Activated naive CD4-positive, alpha-beta T cell treated with anti-CD3 and anti-CD28 coated beads, Interleukin-2, amount 50 U/mL, for 24 hours (primary cell): ENCODE data around the gene TUBA4B.
"Not testable (repeated sequence)": the region's sequence is repeated elsewhere in the genome, so short reads cannot be mapped to it uniquely, and the experiment has no call there.

Experiments
- H3K27ac Mint-ChIP-seq: one replicate; pipeline ENCODE4 v1.8.0; 2021; ENCODE audit warnings: mild to moderate bottlenecking, mixed read lengths
- H3K27me3 Mint-ChIP-seq: one replicate; pipeline ENCODE4 v1.8.0; 2021; ENCODE audit warnings: mixed read lengths
- H3K36me3 Mint-ChIP-seq: one replicate; pipeline ENCODE4 v1.8.0; 2021; ENCODE audit warnings: mixed read lengths
- H3K4me1 Mint-ChIP-seq: one replicate; pipeline ENCODE4 v1.8.0; 2021; ENCODE audit warnings: mixed read lengths
- H3K4me3 Mint-ChIP-seq: one replicate; pipeline ENCODE4 v1.8.0; 2021; ENCODE audit warnings: mild to moderate bottlenecking, mixed read lengths
- H3K9me3 Mint-ChIP-seq: one replicate; pipeline ENCODE4 v1.8.0; 2021; ENCODE audit warnings: mixed read lengths

The TUBA4B gene

GRCh38 chr2:219299372-219299760, 46.3 kb downstream of the TUBA4B start:
- H3K36me3 Mint-ChIP-seq: no peaks in the 10 kb centered on the region
- no peak overlapping the region for H3K4me3 Mint-ChIP-seq
- no peak overlapping the region for H3K27ac Mint-ChIP-seq
- no peaks in the 10 kb centered on the region for H3K9me3 Mint-ChIP-seq
- H3K4me1 Mint-ChIP-seq: peaks cover 24% of the 10 kb centered on the region
- H3K27me3 Mint-ChIP-seq: peaks cover 6% of the 10 kb centered on the region

GRCh38 chr2:219300022-219300421, 47.0 kb downstream of the TUBA4B start:
- Mint-ChIP-seq H3K36me3 (no peaks in the 10 kb centered on the region), H3K9me3 (no peaks in the 10 kb centered on the region), H3K27me3 (peaks cover 6% of the 10 kb centered on the region), H3K4me1 (peaks cover 22% of the 10 kb centered on the region), H3K4me3 (no peak overlapping the region), H3K27ac (no peak overlapping the region)

- no peaks in the 10 kb centered on the region for H3K36me3 Mint-ChIP-seq
- H3K27ac Mint-ChIP-seq: no peak overlapping the region
- peaks cover 3% of the 10 kb centered on the region for H3K4me1 Mint-ChIP-seq
- H3K27me3 Mint-ChIP-seq: peaks cover 17% of the 10 kb centered on the region
- no peak overlapping the region for H3K4me3 Mint-ChIP-seq
- H3K9me3 Mint-ChIP-seq: no peaks in the 10 kb centered on the region
Observed at GRCh38 chr2:219302412-219302968, 49.4 kb downstream of the TUBA4B start.

- Mint-ChIP-seq H3K27ac (no peak overlapping the region), H3K4me3 (no peak overlapping the region), H3K9me3 (no peaks in the 10 kb centered on the region), H3K27me3 (peaks cover 24% of the 10 kb centered on the region), H3K36me3 (no peaks in the 10 kb centered on the region), H3K4me1 (no peaks in the 10 kb centered on the region)
Observed at GRCh38 chr2:219304223-219304622, 51.2 kb downstream of the TUBA4B start.

GRCh38 chr2:219306047-219306446, 53.0 kb downstream of the TUBA4B start:
- H3K4me3 Mint-ChIP-seq: no peak overlapping the region
- no peaks in the 10 kb centered on the region for H3K9me3 Mint-ChIP-seq
- peaks cover 2% of the 10 kb centered on the region for H3K36me3 Mint-ChIP-seq
- no peak overlapping the region for H3K27ac Mint-ChIP-seq
- H3K27me3 Mint-ChIP-seq: peaks cover 33% of the 10 kb centered on the region
- no peaks in the 10 kb centered on the region for H3K4me1 Mint-ChIP-seq

- peaks cover 2% of the 10 kb centered on the region for H3K36me3 Mint-ChIP-seq
- peaks cover 34% of the 10 kb centered on the region for H3K27me3 Mint-ChIP-seq
- H3K4me1 Mint-ChIP-seq: no peaks in the 10 kb centered on the region
- H3K9me3 Mint-ChIP-seq: no peaks in the 10 kb centered on the region
- no peak overlapping the region for H3K4me3 Mint-ChIP-seq
- H3K27ac Mint-ChIP-seq: no peak overlapping the region
Observed at GRCh38 chr2:219308142-219309101, 55.4 kb downstream of the TUBA4B start.

GRCh38 chr2:219309278-219309677, 56.2 kb downstream of the TUBA4B start, which contains the start of gene PTPRN:
Gene PTPRN (minus strand): TSS chr2:219309401. CDS start chr2:219309332, 69 bp downstream.
- Mint-ChIP-seq H3K36me3 (peaks cover 2% of the 10 kb centered on the region), H3K4me1 (no peaks in the 10 kb centered on the region), H3K4me3 (no peak within 1 kb of the TSS), H3K27me3 (peaks cover 36% of the 10 kb centered on the region), H3K27ac (no peak within 1 kb of the TSS), H3K9me3 (no peaks in the 10 kb centered on the region)

GRCh38 chr2:219312683-219313263, 59.7 kb downstream of the TUBA4B start:
- not testable (repeated sequence) for H3K27ac Mint-ChIP-seq, H3K4me1 Mint-ChIP-seq

GRCh38 chr2:219314804-219315468, 61.9 kb downstream of the TUBA4B start:
- H3K27ac Mint-ChIP-seq: no peak overlapping the region
- H3K36me3 Mint-ChIP-seq: peaks cover 2% of the 10 kb centered on the region
- H3K27me3 Mint-ChIP-seq: peaks cover 12% of the 10 kb centered on the region
- no peaks in the 10 kb centered on the region for H3K9me3 Mint-ChIP-seq
- H3K4me3 Mint-ChIP-seq: no peak overlapping the region
- no peaks in the 10 kb centered on the region for H3K4me1 Mint-ChIP-seq

More at GRCh38 chr2:219312683-219313263, 59.7 kb downstream of the TUBA4B start:
- H3K4me3 Mint-ChIP-seq, H3K36me3 Mint-ChIP-seq, H3K9me3 Mint-ChIP-seq: not testable (repeated sequence)
- H3K27me3 Mint-ChIP-seq: peaks cover 23% of the 10 kb centered on the region
